Measurements from ENCODE around the gene SNX27.
"Not testable (repeated sequence)": the region's sequence is repeated elsewhere in the genome, so short reads cannot be mapped to it uniquely, and the experiment has no call there.

SNX27 gene

DNA sequence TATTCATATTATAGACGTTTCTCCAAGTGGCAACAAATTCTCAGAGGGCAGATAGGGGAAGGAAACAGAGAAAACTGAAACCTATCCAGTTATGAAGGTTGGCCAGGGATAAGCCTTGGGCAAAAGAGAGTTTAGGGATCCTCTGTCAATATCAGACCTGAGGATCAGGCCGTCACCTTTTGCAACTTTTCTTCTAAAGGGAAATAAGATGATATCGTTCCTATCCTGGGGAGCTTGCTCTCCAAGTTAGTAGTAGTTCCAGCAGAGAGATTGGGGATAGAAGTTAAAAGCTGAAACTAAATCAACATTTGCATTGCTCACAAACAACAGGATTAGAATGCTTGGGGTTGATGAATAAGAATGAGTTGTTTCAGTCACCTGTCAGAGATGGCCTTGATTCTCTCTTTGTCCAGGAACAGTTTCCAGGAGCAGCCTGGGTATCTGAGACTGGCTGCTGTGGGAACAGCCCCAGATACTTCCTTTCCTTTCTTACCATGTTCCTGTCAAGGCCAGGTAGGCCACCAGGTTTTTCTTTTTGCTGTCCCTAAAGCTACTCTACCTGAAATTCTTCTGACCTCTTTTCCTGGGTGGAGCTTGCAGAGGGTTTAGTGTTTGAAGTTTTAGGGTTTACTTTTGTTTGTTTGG, 112.0 kb downstream of the SNX27 start:
- no peak for DNase-seq

DNA sequence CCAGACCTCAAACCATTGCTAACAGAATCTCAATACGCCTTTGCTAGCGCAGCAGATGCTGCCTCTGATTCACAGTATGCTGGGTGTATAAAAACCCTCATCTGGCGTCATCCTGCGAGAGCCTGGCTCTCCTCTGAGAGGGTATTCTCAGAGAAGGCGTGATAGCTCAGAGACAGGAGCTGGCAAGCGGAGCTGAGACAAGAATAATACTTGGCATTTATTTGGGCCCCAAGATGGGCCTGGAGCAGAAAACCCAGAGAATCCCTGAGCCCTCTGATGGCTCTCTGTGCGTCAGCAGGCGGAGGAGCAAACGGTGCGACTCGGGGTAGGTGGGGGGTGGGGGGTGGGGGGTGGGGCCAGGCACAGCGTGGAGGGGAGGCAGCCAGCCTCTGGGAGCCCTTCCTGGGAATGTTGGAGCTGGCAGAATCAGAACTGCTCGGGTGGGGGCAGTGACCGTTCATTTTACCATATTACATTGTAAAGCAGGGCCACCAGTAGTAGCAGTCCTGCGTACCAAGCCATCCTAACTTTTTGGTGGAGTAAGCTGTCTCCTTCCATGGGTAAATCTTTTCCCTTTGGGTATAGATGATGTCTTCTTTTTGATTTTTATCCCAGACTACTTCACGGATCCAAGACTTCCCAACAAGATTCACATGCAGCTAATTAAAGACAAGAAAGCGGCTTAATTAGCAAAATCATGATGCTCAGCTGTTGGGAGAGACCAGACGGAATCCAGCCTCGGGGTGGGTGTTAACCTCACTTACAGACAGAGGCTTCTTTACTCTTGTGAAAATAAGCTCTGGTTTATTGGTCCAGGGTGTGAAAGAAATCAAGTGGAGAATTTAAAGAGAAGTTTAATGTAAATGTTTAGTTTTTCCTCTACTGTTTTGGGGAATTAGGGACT, 116.6 kb downstream of the SNX27 start:
- no peak for DNase-seq

DNA sequence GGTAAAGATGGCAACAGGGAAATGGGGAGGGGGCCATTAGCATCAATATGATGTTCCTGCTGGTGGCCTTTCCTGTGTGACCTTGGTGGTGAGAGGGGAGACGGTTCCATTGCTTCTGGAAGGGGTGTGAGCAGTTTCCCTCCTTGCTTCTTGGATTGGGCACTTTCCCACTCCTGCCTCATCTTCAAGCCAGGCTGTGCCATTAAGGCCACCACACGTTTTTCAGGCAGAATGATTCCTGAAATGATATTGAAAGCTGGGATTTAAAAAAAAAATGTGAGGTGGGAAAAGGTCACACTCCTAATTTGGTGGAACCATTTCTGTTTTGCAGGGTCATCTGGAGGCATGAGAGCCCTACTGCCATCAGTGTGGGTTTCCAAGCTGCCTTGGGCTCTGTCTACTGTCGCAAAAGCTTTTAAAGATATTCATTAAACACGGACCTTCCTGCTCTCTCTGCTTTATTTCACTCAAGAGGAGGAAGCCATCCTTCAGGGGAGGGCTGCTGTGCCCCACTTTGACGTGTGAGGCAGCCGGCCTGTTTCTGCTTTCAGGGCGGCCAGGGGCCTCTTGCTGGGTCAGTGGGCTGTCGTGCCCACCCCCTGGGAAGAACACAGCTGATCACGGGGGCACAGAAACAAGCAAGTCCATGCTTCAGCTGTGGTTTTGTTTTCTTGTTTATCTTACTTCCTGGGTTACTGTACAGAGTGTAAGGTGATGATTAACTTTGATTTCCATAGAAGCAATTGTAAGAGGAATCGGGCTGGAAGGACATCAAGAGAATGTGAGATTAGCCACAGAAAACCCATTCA, 117.5 kb downstream of the SNX27 start:
- no peak for DNase-seq

DNA sequence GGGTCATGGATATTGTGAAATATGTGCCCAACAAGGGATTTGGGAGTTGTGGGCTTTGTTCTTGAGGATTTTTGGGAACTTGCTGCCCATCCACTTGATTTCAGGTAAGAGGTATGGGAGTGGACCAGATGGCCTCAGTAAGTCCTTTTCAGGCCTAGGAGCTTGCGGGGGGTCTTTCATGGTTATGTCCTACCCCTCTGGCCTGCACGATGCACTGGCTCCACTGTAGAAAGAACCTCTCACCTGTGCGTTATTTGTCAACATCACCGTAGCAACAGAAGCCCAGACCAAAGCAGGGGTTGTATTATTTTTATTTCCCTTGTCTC, 118.1 kb downstream of the SNX27 start:
- DNase-seq: no peak

DNA sequence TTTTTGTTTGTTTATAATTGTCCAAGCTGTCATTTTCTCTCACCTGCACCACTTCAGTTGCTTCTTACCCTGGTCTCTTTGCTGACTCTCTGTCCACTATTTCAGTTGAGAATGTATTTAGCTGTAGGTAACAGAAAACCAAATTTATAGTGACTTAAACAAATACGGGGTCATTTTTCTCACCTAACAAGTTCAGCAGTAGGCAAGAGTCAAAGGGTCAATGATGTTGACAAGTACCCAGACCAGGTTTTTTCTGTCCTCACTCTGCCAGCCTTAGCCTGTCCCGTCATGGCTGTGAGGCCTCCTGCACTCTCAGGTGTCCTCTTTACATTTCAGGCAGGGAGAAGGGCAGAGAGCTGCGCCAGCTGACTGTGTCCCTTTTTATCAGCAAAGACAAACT, 121.3 kb downstream of the SNX27 start:
- DNase-seq: no peak

DNA sequence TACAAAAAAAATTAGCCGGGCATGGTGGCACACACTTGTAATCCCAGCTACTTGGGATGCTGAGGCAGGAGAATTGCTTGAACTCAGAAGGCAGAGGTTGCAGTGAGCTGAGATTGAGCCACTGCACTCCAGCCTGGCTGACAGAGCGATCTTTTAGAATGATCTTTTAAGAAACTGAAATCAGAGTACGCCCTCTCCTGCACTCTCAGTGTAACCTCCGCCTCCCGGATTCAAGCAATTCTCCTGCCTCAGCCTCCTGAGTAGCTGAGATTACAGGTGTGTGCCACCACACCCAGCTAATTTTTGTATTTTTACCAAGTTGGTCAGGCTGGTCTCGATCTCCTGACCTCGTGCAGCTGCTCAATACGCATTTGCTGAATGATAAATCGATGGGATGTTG, 122.1 kb downstream of the SNX27 start:
- not testable (repeated sequence) for DNase-seq

DNA sequence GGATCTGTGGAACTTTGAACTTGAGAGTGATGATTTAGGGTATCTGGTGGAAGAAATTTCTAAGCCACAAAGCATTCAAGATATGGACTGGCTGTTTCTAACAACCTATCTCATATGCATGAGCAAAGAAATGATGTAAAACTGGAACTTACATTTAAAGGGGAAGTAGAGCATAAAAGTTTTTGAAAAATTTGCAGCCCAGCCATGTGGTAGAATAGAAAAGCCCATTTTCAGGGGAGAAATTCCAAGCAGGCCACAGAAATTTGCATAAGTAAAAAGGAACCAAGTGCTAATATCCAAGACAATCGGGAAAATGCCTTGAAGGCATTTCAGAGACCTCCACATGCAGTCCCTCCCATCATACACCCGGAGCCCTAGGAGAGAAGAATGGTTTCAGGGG, 125.2 kb downstream of the SNX27 start:
- no peak for DNase-seq

DNA sequence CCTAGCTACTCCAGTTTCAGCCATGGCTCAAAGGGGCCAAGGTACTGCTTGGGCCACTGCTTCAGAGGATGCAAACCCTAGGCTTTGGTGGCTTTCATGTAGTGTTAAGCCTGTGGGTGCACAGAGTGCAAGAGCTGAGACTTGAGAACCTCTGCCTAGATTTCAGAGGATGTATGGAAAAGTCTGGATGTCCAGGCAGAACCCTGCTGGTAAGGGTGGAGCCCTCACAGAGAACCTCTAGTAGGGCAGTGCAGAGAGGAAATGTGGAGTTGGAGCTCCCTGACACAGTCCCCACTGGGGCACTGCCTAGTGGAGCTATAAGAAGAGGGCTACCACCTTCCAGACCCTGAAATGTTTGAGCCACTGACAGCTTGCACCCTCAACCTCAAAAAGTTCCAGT, 125.6 kb downstream of the SNX27 start:
- no peak for DNase-seq

DNA sequence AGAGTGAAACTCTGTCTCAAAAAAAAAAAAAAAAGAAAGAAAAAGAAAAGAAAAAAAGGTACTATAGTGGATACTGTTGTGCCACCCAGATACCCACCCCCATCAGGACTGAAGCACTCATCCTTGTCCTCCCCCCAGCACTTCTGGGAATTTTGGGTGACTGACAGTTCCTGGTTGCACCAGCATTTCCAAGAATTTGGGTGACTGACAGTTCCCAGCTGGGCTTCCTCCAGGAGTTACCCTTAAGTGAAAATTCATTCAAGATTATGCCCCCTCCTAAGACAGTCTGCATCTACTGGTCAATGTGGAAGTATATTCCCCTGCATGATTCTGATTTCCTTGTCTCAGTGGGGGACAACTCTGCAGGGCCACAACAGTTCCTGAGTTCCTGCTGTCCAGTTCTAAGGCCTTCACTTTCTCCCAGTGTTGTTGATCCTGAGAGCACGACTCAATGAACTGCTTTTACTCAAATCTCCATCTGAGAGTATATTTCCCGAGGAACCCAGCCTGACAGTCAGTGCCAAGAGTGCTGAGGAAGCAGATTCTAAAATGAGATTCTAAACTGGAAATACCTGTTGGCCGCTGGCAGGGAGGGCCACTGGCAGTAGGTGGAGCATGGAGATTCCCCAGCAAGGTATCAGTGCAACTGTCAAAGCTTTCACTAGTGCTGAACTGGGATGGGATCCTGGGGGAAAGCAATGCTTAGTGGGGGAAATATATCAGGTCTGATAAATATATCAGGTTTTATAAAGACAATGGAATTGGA, 127.9 kb downstream of the SNX27 start:
- no peak for DNase-seq

DNA sequence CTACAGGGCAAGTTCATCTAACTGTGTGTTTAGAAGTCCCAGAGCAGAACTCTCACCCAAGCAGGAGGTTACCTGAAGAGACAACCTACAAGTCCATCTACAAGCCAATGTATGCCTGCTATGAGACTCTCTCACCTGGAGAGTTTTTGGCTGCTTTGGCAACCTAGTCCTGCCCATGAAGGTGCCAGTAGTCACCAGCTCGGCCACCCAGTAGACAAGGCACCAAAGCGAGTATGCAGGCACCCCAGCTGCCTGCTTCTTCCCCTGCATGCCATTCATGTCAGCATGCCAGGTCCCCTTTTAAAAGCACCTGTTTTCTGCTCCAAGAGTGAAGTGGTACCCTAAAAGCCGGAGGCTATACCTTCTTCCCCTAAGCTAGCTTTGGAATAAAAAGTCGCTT, 129.7 kb downstream of the SNX27 start:
- DNase-seq: no peak

All from cortex of kidney (tissue), 1 donor.